GM10847 (cell line): ENCODE measurements around the gene IGSF9.

Source experiments
- POLR2A ChIP-seq: IDR thresholded peaks from 2 replicates; pipeline ENCODE4 v1.6.1; 2011; ENCODE audit not compliant: insufficient read length; ENCODE audit errors: extremely low read depth

The IGSF9 gene

DNA sequence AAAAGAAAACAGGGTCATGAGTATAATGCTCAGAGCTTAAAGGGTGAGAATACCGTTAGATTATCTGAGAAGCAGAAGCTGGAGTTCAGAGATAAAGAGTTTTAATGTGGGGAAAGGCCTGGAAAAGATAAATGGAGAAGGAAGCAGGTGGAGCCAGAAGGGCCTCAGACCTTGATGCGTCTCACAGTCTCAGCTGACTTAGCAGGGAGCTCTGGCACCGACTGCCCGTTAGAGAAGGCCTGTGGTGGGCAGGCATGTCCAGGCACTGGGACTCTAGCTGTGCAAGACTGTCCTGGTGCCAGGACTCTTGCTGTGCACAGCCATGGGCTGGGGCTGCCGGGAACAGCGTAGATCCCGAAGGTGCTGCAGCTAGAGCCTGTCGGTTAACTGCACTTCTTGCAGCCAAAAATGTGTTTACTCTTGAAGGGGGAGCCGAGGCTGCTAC is 12.4 kb upstream of the IGSF9 start:
- no peak for TF ChIP-seq POLR2A

DNA sequence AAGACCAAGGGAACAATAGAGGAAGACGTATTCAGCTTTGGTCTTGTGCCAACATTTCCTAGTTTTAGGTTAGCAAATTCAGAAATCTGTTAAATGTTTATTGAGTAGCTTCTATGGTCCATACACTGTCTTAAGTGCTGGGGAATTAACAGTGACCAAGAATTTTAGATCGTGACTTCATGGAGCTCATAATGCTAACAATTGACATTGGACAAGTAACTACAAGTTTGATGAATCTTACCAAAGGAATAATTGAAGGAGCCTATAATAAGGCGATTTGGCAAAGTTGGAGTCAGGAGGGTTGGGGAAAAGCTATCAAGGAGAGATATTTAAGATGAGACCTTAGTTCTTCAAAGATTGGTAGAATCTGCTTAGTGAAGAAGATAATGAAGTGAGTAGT is 10.0 kb upstream of the IGSF9 start:
- no peak for TF ChIP-seq POLR2A

- TF ChIP-seq POLR2A = no peak
Measured at GRCh38 chr1:159953536-159954515, 8.4 kb upstream of the IGSF9 start, which contains the start of gene SLAMF9. TSS of gene SLAMF9 (minus strand) at chr1:159954237. CDS start at chr1:159954137, 100 bp downstream.

GRCh38 chr1:159952932-159953331 is 7.5 kb upstream of the IGSF9 start:
- TF ChIP-seq POLR2A = no peak

DNA sequence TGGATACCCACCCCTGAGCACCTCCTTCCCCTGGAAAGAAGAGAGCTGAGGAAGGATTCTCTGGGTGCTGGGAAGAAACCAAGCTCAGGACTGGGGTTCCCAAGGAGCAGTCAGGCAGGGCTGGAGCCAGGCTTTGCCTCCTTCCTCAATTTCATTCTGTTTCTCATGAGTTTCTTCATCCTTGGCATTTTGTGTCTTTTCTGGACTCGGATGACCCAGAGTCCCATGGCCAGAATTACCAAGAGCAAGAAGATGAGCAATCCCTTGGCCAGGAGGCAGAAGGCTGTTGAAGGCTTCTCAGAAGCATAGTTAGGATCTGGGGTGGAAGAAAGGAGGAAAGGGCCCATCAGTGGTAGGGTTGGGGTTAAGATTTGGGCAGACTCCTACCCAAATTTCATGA is 6.1 kb upstream of the IGSF9 start:
- TF ChIP-seq POLR2A = no peak

DNA sequence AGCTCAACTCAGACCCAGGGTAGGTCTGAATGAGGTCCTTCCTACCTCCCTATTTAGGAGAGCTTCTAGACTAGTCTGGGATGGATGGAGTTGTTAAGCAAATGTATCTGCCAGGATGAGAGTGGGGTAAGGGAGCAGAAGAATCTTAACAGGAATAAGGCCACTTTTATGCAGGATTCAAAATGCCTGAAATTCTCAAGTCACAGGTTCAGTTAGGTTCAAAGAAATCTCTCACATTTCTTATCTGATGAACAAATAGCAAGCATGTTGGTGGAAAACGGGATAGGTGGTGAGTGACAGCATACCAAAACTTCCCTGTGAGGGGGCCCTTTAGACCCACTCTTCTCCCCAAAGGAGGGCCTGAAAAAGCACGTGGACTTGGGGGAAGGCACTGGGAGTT is 5.6 kb upstream of the IGSF9 start:
- no peak for TF ChIP-seq POLR2A

GRCh38 chr1:159949981-159950381 is 4.6 kb upstream of the IGSF9 start:
- no peak for TF ChIP-seq POLR2A

- no peak for TF ChIP-seq POLR2A
Measured at GRCh38 chr1:159949123-159949522, 3.7 kb upstream of the IGSF9 start.

- TF ChIP-seq POLR2A = no peak
Measured at GRCh38 chr1:159947942-159948341, 2.5 kb upstream of the IGSF9 start.

DNA sequence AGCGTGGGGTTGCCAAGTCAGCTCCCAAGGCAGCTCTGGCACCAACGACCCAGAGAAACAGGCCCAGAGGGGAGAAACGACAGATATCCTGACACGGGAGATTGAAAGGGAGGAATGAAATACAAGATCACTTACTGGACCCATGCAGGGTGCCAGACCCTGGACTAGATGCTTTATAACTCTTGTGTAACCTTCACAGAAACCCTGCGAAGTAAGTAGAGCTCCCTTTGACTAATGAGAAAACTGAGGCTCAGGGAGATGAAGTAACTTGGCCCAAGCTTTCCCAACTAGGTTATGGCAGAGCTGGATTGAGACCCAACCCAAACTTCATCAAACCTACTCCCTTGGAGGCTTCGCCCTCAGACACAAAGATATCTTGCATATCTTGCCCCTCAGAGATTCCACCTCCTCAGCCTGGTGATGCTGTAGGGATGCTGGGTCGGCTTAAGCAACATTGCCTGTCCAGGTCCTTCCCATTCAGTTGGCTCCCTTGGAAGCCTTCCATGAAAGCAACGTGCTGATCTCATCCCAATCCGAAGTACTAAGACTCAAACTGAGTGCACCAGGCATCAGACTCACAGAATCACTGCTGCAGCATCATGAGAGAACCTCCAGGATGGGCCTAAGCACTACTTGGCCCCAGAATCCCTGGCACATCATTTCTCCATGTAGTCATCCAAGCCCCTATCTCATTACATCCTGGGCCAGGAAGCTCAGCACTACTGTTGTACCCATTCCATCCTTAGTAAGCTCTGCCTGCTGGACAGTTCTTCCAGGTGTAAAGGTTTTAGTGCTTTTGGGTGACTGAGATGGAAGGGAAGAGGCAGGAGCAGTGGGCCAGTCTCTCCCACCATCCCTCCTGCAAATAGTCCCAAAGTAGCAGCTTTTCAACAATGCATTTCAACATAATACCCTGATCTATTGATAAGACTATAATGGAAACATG is 1.1 kb upstream of the IGSF9 start:
- TF ChIP-seq POLR2A = no peak

DNA sequence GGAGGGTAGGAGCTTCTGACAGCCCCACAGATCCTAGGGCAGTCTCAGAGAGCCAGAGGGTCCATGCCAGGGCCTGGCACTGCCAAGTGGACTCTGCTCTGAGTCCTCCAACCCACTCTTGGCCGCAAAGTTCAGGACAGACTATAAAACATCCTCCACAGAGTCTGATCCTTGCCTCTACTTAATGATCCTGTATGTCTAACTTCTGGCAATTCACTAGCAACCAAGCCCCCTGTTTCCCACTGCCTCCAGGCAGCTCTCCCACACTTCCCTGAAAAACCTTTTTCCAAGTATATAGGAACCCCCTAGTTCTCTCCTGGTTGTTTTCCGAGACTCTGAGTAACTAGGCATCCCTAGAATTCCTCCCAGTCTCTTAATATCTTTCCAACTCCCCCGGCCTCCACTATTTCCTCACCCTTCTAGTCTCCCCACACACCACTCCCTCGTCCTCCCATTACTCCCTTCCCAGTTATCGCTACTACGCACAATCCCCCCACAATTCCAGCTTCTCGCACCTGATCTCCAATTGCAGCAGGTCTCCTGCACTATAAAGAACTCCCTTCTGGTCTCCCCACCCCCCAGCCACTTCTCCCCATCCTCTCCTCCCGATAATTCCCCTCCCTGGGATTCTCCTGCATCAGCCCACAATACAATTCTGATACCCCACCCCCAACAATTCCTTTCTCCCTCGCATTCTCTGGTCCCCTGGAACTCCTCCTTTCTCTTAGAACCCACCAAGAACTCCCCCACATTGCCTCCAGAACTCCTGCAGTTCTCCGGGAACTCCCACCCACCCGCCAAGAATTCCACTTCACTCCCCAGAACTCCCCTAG is 574 bp downstream of the IGSF9 start:
- no peak for TF ChIP-seq POLR2A

DNA sequence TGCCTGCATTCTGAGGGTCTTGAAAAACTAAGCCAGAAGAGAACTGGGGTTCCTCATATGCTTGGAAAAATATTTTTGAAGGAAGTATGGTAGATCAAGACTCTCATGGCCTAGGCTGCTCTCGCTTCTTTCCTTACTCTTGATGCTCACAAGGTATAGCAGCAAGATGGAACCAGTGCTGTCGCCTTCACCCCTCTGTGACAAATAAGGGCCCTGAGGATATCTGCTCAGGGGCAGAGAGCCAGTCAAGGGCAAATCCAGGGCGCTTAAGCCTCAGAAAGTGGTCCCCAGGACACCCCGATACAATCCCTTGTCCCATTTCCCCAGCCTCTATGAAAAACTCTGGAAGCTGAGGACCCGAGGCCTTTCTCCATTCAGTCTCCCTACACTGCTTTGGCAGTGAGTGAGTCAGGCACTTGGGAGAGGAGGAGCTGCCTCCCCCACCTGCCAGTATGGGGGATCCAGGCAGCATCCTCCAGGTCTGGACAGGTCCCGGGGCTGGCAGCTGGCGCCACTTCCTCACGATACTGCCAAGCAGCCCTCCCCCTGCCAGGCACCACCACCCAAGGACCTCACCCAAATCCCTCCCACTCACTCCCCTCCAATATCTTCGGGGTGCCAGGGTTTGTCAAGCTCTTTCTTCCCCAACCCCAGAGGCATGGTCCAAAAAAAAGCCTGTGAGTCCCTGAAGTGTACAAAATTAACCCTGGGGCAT is 1.3 kb downstream of the IGSF9 start:
- TF ChIP-seq POLR2A = no peak

GRCh38 chr1:159943278-159943640 is 2.2 kb downstream of the IGSF9 start:
- no peak for TF ChIP-seq POLR2A

- no peak for TF ChIP-seq POLR2A
Measured at GRCh38 chr1:159942632-159943277, 2.7 kb downstream of the IGSF9 start.
